ENCODE data around the gene CPEB4. TPM values are rescaled to one million over a fixed set of nuclear protein-coding genes. Genes with fewer than 3 reads are reported as not detected.

CPEB4 gene
- total RNA-seq, 1 experiment from 2014 or later = 86.7 TPM

DNA sequence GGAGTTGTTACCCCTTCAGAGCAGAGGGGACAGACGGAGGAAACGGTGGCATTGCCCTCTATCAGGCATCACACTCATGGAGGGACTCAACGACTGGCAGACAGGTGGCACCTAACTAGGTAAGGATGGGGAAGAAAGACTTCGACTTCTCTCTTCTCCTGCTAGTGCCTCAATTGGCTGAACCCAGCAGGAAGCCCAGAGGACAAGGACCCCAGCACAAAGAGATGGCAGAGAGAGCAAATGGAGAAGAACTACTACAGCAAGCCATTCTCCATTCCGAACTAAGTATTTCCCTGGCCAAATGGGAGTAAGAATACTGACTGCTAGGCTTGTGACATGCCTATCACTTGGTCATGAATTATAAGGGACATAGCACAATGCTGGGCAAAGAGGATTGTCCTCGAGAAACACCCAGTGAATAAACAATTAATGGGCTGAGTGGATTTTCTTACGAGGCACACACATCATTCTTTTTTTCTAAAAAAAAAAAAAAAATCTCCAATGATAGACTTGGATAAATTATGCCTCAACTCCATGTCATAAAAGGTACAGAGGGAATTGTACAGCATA, 35.3 kb upstream of the CPEB4 start:
- BruUV-seq (replicated peaks) = no TSS peak
- no peaks in the 10 kb centered on the region for H3K36me3 Mint-ChIP-seq (ENCODE audit: insufficient read depth, unreplicated experiment)
- H3K27me3 Mint-ChIP-seq (ENCODE audit: insufficient read depth, unreplicated experiment) = no peaks in the 10 kb centered on the region
- ChIA-PET POLR2A (interaction anchor here (0.6 to 0.7 kb wide), 2 partner anchors 31 to 64 kb away, joined by 3 to 4 read pairs; no protein-coding TSS in a partner anchor), CTCF (no interaction called here)
- DNase-seq (ENCODE audit: unreplicated experiment) = no peak
- no peak overlapping the region for H3K27ac Mint-ChIP-seq (ENCODE audit: low read depth, unreplicated experiment)
- TF ChIP-seq, protein P1, sequence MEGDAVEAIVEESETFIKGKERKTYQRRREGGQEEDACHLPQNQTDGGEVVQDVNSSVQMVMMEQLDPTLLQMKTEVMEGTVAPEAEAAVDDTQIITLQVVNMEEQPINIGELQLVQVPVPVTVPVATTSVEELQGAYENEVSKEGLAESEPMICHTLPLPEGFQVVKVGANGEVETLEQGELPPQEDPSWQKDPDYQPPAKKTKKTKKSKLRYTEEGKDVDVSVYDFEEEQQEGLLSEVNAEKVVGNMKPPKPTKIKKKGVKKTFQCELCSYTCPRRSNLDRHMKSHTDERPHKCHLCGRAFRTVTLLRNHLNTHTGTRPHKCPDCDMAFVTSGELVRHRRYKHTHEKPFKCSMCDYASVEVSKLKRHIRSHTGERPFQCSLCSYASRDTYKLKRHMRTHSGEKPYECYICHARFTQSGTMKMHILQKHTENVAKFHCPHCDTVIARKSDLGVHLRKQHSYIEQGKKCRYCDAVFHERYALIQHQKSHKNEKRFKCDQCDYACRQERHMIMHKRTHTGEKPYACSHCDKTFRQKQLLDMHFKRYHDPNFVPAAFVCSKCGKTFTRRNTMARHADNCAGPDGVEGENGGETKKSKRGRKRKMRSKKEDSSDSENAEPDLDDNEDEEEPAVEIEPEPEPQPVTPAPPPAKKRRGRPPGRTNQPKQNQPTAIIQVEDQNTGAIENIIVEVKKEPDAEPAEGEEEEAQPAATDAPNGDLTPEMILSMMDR (IDR thresholded peaks at IDR 0.05; ENCODE audit: unreplicated experiment) = no peak
- intact Hi-C loops (cut with micrococcal nuclease) = no loop called here
- peaks cover 16% of the 10 kb centered on the region for H3K4me1 Mint-ChIP-seq (ENCODE audit: insufficient read depth, unreplicated experiment)
- H3K4me3 Mint-ChIP-seq (ENCODE audit: unreplicated experiment) = no peak overlapping the region
- H3K9me3 Mint-ChIP-seq (ENCODE audit: unreplicated experiment) = peaks cover 14% of the 10 kb centered on the region

DNA sequence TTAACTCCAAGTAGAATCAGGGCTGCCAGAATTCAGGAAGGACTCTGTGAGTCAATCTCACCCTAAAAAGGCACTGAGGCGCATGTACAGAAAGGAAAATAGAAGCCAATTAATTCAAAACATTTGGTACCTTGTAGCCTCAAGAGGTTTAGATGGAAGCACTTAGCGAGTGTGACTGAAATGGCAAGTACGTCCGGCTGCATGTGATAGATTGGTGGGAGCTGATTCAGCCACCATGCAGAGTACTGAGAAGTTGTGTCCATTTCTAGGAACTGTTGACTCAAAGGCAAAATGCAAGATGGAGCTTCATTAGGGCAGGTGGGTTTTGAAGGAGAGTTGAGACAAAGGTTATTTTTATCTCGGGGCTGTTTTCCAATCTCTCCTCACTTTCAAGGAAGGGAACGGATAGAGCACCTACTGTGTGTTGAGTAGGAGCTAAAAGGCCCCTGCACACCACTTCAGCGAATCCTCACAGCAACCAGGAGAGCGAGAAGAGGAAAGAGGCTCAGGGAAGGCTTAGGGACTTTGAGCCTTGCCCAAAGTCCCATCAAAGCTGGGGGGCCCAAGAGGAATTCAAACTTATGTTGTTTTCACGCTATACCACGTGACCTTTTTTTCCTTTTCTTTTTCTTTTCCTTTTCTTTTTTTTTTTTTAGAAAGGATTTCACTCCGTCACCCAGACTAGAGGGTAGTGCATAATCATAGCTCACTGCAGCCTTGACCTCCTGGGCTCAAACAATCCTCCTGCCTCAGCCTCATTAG, 34.6 kb upstream of the CPEB4 start:
- no peaks in the 10 kb centered on the region for H3K36me3 Mint-ChIP-seq (ENCODE audit: insufficient read depth, unreplicated experiment)
- intact Hi-C loops (cut with micrococcal nuclease) = no loop called here
- TF ChIP-seq, protein P1 (IDR thresholded peaks at IDR 0.05; ENCODE audit: unreplicated experiment) = no peak
- peaks cover 16% of the 10 kb centered on the region for H3K4me1 Mint-ChIP-seq (ENCODE audit: insufficient read depth, unreplicated experiment)
- no TSS peak for BruUV-seq (replicated peaks)
- H3K27me3 Mint-ChIP-seq (ENCODE audit: insufficient read depth, unreplicated experiment) = no peaks in the 10 kb centered on the region
- DNase-seq (ENCODE audit: unreplicated experiment) = no peak
- POLR2A ChIA-PET = interaction anchor here (0.6 kb wide), 1 partner anchor 31 kb away, joined by 4 read pairs; no protein-coding TSS in a partner anchor
- CTCF ChIA-PET = interaction anchor here (0.9 kb wide), 1 partner anchor 68 kb away, joined by 3 read pairs; no protein-coding TSS in a partner anchor
- H3K9me3 Mint-ChIP-seq (ENCODE audit: unreplicated experiment) = peaks cover 7% of the 10 kb centered on the region
- H3K4me3 Mint-ChIP-seq (ENCODE audit: unreplicated experiment) = no peak overlapping the region
- peak overlapping the region; percentile 29 for H3K27ac Mint-ChIP-seq (ENCODE audit: low read depth, unreplicated experiment)

DNA sequence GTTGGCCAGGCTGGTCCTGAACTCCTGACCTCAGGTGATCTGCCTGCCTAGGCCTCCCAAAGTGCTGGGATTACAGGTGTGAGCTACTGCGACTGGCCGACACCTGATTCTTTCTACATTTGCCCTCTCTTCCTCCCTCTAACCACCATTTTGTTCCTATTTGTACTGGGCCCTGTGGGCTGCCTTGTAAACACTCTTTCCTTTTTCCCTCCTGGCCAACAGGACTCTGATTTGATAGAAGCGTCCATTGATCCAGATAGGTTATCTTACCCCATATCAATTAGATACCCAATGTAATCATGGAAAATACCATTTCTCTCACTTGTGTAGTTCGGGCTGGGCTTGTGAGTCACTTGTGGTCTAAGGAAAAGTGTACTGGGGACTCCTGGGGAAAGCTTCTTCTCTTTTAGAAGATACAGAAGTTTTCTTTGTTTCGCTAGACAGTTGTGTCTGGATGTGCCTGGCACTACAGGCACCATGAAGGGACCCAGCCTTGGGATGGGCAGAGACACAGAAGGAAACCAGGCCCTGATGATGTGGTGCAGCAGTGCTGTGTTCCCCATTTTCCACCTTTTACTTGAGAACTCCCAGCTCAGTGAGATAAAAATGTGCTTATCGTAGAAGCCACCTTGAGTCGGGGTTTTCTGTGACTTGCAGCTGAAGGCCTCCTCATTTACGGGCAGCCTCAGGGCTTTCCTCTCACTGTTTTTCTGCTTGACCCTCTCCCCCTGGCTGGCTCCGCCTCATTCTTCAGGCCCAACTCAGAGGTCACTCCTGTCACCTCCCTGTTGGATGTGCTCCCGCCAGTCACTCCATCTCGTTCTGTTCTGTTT, 32.8 kb upstream of the CPEB4 start:
- Mint-ChIP-seq H3K36me3 (ENCODE audit: insufficient read depth, unreplicated experiment) (no peaks in the 10 kb centered on the region), H3K4me3 (ENCODE audit: unreplicated experiment) (no peak overlapping the region), H3K27me3 (ENCODE audit: insufficient read depth, unreplicated experiment) (no peaks in the 10 kb centered on the region), H3K9me3 (ENCODE audit: unreplicated experiment) (no peaks in the 10 kb centered on the region), H3K27ac (ENCODE audit: low read depth, unreplicated experiment) (peak overlapping the region; percentile 50), H3K4me1 (ENCODE audit: insufficient read depth, unreplicated experiment) (peaks cover 26% of the 10 kb centered on the region)
- intact Hi-C loops (cut with micrococcal nuclease) = no loop called here
- TF ChIP-seq, protein P1 (IDR thresholded peaks at IDR 0.05; ENCODE audit: unreplicated experiment) = no peak
- DNase-seq (ENCODE audit: unreplicated experiment) = no peak
- POLR2A ChIA-PET = interaction anchor here (1.1 kb wide), 1 partner anchor 9 kb away, joined by 3 read pairs; no protein-coding TSS in a partner anchor
- no TSS peak for BruUV-seq (replicated peaks)
- CTCF ChIA-PET = interaction anchor here (0.6 to 1.1 kb wide), 2 partner anchors 27 to 89 kb away, joined by 3 to 4 read pairs; no protein-coding TSS in a partner anchor

Measured in MCF 10A (cell line).